Astrocyte (in vitro differentiated cells and primary cell): Measurements from ENCODE around the gene TKTL1. TPM values are rescaled to one million over a fixed set of nuclear protein-coding genes. Genes with fewer than 3 reads are reported as not detected.
A peak's percentile ranks its signal among the peaks of the same experiment; 100 is the strongest.

Source experiments
- DNase-seq: peaks from one replicate; pipeline ENCODE4 v3.0.0-alpha.2; 2010; ENCODE audit warnings: low read depth
- FAIRE-seq: peaks from 2 replicates; lab custom pipeline; 2011; peaks lifted over from hg19 to GRCh38; lab: Jason Lieb, UNC
- H2AFZ ChIP-seq: 2 replicates; pipeline ENCODE4 v1.6.0; 2012; ENCODE audit warnings: low read depth, low read length, inconsistent platforms
- H3K27ac ChIP-seq: 2 replicates; pipeline ENCODE4 v1.5.1; 2011; ENCODE audit warnings: low read depth, low read length, inconsistent platforms
- H3K27me3 ChIP-seq: 2 replicates; pipeline ENCODE4 v1.6.0; 2011; ENCODE audit warnings: low read length, inconsistent platforms; ENCODE audit not compliant: insufficient read depth
- H3K36me3 ChIP-seq: 2 replicates; pipeline ENCODE4 v1.5.1; 2011; ENCODE audit warnings: low read length, inconsistent platforms; ENCODE audit not compliant: insufficient read depth
- H3K4me1 ChIP-seq: 2 replicates; pipeline ENCODE4 v1.5.1; 2011; ENCODE audit warnings: low read length, inconsistent platforms; ENCODE audit not compliant: insufficient read depth
- H3K4me2 ChIP-seq: 2 replicates; pipeline ENCODE4 v1.6.0; 2012; ENCODE audit warnings: low read length, inconsistent platforms
- H3K4me3 ChIP-seq: 2 replicates; pipeline ENCODE4 v1.5.1; 2011; ENCODE audit warnings: low read depth, mild to moderate bottlenecking, low read length, inconsistent platforms; ENCODE audit not compliant: insufficient read depth
- H3K79me2 ChIP-seq: 2 replicates; pipeline ENCODE4 v1.6.0; 2012; ENCODE audit warnings: mild to moderate bottlenecking, low read length, inconsistent platforms; ENCODE audit not compliant: insufficient read depth
- H3K9ac ChIP-seq: 2 replicates; pipeline ENCODE4 v1.6.0; 2012; ENCODE audit warnings: mild to moderate bottlenecking, low read length, inconsistent platforms
- H3K9me3 ChIP-seq: 2 replicates; pipeline ENCODE4 v1.5.1; 2012; ENCODE audit warnings: low read depth, mild to moderate bottlenecking, low read length, inconsistent platforms; ENCODE audit not compliant: insufficient read depth
- H4K20me1 ChIP-seq: 2 replicates; pipeline ENCODE4 v1.6.0; 2012; ENCODE audit warnings: low read length, inconsistent platforms; ENCODE audit not compliant: insufficient read depth
- H3K27ac Mint-ChIP-seq: one replicate; pipeline ENCODE4 v1.8.0; 2021; ENCODE audit warnings: mild to moderate bottlenecking, mixed read lengths; ENCODE audit not compliant: unreplicated experiment
- H3K27me3 Mint-ChIP-seq: one replicate; pipeline ENCODE4 v1.8.0; 2021; ENCODE audit warnings: low read depth, mixed read lengths; ENCODE audit not compliant: unreplicated experiment
- H3K36me3 Mint-ChIP-seq: one replicate; pipeline ENCODE4 v1.8.0; 2021; ENCODE audit warnings: low read depth, mixed read lengths; ENCODE audit not compliant: unreplicated experiment
- H3K4me1 Mint-ChIP-seq: one replicate; pipeline ENCODE4 v1.8.0; 2021; ENCODE audit warnings: low read depth, mixed read lengths; ENCODE audit not compliant: unreplicated experiment
- H3K4me3 Mint-ChIP-seq: one replicate; pipeline ENCODE4 v1.8.0; 2021; ENCODE audit warnings: mild to moderate bottlenecking, moderate library complexity, mixed read lengths; ENCODE audit not compliant: unreplicated experiment
- H3K9me3 Mint-ChIP-seq: one replicate; pipeline ENCODE4 v1.8.0; 2021; ENCODE audit warnings: mild to moderate bottlenecking, mixed read lengths; ENCODE audit not compliant: unreplicated experiment
- CTCF ChIP-seq: IDR thresholded peaks from 2 replicates; pipeline ENCODE4 v1.5.1; 2011; ENCODE audit warnings: low read depth, mild to moderate bottlenecking, inconsistent platforms, low read length, moderate library complexity; ENCODE audit not compliant: insufficient read depth
- EZH2 ChIP-seq: IDR thresholded peaks from 2 replicates; pipeline ENCODE4 v1.6.1; 2012; ENCODE audit warnings: mild to moderate bottlenecking, low read length, inconsistent platforms; ENCODE audit not compliant: insufficient read depth
- total RNA-seq: library from RNA; stranded (reverse); gene quantifications from 2 replicates; pipeline ENCODE4 v1.2.1, GENCODE V29; 2021

The TKTL1 gene
- total RNA-seq, 1 donor from 2014 or later: not detected

GRCh38 chrX:154348646-154349358, 53.2 kb downstream of the TKTL1 start:
- Histone ChIP-seq H3K27me3 (no peaks in the 10 kb centered on the region), H3K4me3 (no peak overlapping the region), H4K20me1 (peaks cover 63% of the 10 kb centered on the region), H3K27ac (no peak overlapping the region), H3K9ac (no peak overlapping the region), H3K36me3 (peaks cover 19% of the 10 kb centered on the region), H3K79me2 (peaks cover 4% of the 10 kb centered on the region), H3K4me2 (no peak overlapping the region), H3K9me3 (no peaks in the 10 kb centered on the region), H3K4me1 (no peaks in the 10 kb centered on the region), H2AFZ (no peak overlapping the region)
- Mint-ChIP-seq H3K36me3 (peaks cover 3% of the 10 kb centered on the region), H3K27me3 (no peaks in the 10 kb centered on the region), H3K27ac (no peak overlapping the region), H3K9me3 (no peaks in the 10 kb centered on the region), H3K4me1 (peaks cover 4% of the 10 kb centered on the region), H3K4me3 (no peak overlapping the region)
- FAIRE-seq: no peak
- TF ChIP-seq CTCF (no peak), EZH2 (no peak)
- no peak for DNase-seq

- no peaks in the 10 kb centered on the region for H3K27me3 ChIP-seq
- no peak for DNase-seq
- no peak overlapping the region for H3K4me2 ChIP-seq
- no peak overlapping the region for H3K27ac Mint-ChIP-seq
- peaks cover 3% of the 10 kb centered on the region for H3K36me3 Mint-ChIP-seq
- no peaks in the 10 kb centered on the region for H3K4me1 ChIP-seq
- H3K9ac ChIP-seq: no peak overlapping the region
- peaks cover 22% of the 10 kb centered on the region for H3K36me3 ChIP-seq
- peaks cover 4% of the 10 kb centered on the region for H3K4me1 Mint-ChIP-seq
- peaks cover 4% of the 10 kb centered on the region for H3K79me2 ChIP-seq
- H2AFZ ChIP-seq: no peak overlapping the region
- no peak overlapping the region for H3K4me3 Mint-ChIP-seq
- no peak for FAIRE-seq
- no peak for TF ChIP-seq EZH2
- TF ChIP-seq CTCF: no peak
- H3K27ac ChIP-seq: no peak overlapping the region
- H3K9me3 Mint-ChIP-seq: no peaks in the 10 kb centered on the region
- no peaks in the 10 kb centered on the region for H3K27me3 Mint-ChIP-seq
- no peak overlapping the region for H3K4me3 ChIP-seq
- peaks cover 69% of the 10 kb centered on the region for H4K20me1 ChIP-seq
- no peaks in the 10 kb centered on the region for H3K9me3 ChIP-seq
Observed at GRCh38 chrX:154349359-154349935, 53.9 kb downstream of the TKTL1 start.

GRCh38 chrX:154349979-154350378, 54.4 kb downstream of the TKTL1 start:
- H3K4me2 ChIP-seq: no peak overlapping the region
- DNase-seq: no peak
- peaks cover 22% of the 10 kb centered on the region for H3K36me3 ChIP-seq
- Mint-ChIP-seq H3K9me3 (no peaks in the 10 kb centered on the region), H3K27me3 (no peaks in the 10 kb centered on the region), H3K4me3 (no peak overlapping the region), H3K27ac (peak overlapping the region; percentile 58), H3K4me1 (peaks cover 4% of the 10 kb centered on the region), H3K36me3 (peaks cover 3% of the 10 kb centered on the region)
- H3K9ac ChIP-seq: no peak overlapping the region
- H3K4me1 ChIP-seq: no peaks in the 10 kb centered on the region
- no peaks in the 10 kb centered on the region for H3K27me3 ChIP-seq
- H4K20me1 ChIP-seq: peaks cover 75% of the 10 kb centered on the region
- no peaks in the 10 kb centered on the region for H3K9me3 ChIP-seq
- TF ChIP-seq CTCF (no peak), EZH2 (no peak)
- no peak overlapping the region for H3K4me3 ChIP-seq
- peaks cover 9% of the 10 kb centered on the region for H3K79me2 ChIP-seq
- FAIRE-seq: no peak
- H2AFZ ChIP-seq: no peak overlapping the region
- H3K27ac ChIP-seq: no peak overlapping the region
